Measurements from ENCODE around the gene TRA2A.

The TRA2A gene

DNA sequence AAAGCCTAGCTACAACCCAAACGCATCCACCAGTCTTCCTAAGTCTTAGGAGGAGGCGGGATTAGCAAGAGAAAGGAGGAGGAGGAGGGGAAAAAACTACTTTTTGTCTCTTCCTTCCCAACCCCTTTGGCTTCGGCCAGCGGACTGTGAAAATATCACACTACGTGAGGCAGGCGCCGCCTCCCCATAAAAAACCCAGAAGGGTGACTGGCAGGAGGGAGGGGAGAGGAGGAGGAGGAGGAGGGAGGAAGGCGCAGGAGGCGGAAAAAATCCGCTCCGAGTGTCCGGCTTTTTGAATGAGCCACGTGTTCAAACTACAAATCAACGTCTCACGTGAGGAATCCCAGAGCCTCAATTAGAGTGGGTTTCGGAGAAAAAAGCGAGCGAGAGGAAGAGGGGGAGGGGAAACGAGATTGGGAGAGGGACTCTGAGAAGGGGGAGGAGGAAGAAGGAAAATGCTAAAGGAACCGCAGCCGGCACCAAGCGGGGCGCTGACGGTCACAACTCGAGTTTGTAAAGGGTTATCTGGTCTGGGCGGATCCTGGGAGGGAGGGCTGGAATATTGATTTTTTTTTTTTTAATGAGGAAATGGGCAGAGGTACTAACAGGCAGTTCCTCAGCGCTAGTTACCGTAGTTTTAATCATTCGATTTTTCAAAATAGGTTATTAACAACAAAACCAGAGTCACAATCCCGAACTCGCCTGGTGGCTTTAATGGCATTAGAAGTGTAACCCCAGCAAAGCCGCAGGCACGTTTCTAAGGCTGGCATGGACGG lies 61.3 kb downstream of the TRA2A start, which contains the start of gene IGF2BP3:
Gene IGF2BP3, minus strand, starts transcription at position 162 of the 776 bp plus-strand sequence. CDS start 381 bp downstream, outside the sequence.
- 0 out of 2 replicates have a peak, but pooled peaks cover 7% of the 10 kb centered on the region for H3K36me3 ChIP-seq (ENCODE audit: insufficient read depth, low read length)
- peak; percentile 98 for DNase-seq (ENCODE audit: low read depth, low spot score)
- peak within 1 kb of the TSS; percentile 97 for H3K27ac ChIP-seq
- no peak for TF ChIP-seq EZH2 (IDR thresholded peaks at IDR 0.05)
- TF ChIP-seq FOXP2 (optimal IDR thresholded peaks at IDR 0.05; ENCODE audit: control extremely low read depth, extremely low read length, insufficient read depth): no peak
- TF ChIP-seq POLR2AphosphoS5 (IDR thresholded peaks at IDR 0.05; ENCODE audit: borderline replicate concordance, low read depth, low read length): peak; percentile 85
- H3K9me3 ChIP-seq (ENCODE audit: low read depth, low read length): no peaks in the 10 kb centered on the region
- peak within 1 kb of the TSS; percentile 85 for H3K4me3 ChIP-seq
- peak within 1 kb of the TSS; percentile 94 for H3K9ac ChIP-seq (ENCODE audit: insufficient read length)

DNA sequence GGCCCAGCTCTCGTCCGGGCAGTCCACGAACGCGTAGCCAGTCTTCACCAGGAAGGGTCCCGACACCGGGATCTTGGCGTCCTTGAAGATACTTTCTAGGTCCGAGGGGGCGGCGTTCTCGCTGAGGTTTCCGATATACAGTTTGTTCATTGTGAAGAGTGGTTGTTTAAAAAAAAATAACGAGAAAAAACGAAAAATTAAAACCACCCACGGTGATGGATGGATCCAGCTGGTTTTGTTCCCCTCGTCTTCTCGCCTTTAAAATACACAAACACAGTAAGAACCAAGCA lies 61.9 kb downstream of the TRA2A start:
- no peak for DNase-seq (ENCODE audit: low read depth, low spot score)
- peaks cover 13% of the 10 kb centered on the region; the same call in 1 of the 2 replicates for H3K36me3 ChIP-seq (ENCODE audit: insufficient read depth, low read length)
- peak overlapping the region; percentile 85 for H3K4me3 ChIP-seq
- TF ChIP-seq FOXP2 (optimal IDR thresholded peaks at IDR 0.05; ENCODE audit: control extremely low read depth, extremely low read length, insufficient read depth): no peak
- no peak for TF ChIP-seq EZH2 (IDR thresholded peaks at IDR 0.05)
- no peak for TF ChIP-seq POLR2AphosphoS5 (IDR thresholded peaks at IDR 0.05; ENCODE audit: borderline replicate concordance, low read depth, low read length)
- peak overlapping the region; percentile 97 for H3K27ac ChIP-seq
- no peaks in the 10 kb centered on the region for H3K9me3 ChIP-seq (ENCODE audit: low read depth, low read length)
- peak overlapping the region; percentile 94 for H3K9ac ChIP-seq (ENCODE audit: insufficient read length)

DNA sequence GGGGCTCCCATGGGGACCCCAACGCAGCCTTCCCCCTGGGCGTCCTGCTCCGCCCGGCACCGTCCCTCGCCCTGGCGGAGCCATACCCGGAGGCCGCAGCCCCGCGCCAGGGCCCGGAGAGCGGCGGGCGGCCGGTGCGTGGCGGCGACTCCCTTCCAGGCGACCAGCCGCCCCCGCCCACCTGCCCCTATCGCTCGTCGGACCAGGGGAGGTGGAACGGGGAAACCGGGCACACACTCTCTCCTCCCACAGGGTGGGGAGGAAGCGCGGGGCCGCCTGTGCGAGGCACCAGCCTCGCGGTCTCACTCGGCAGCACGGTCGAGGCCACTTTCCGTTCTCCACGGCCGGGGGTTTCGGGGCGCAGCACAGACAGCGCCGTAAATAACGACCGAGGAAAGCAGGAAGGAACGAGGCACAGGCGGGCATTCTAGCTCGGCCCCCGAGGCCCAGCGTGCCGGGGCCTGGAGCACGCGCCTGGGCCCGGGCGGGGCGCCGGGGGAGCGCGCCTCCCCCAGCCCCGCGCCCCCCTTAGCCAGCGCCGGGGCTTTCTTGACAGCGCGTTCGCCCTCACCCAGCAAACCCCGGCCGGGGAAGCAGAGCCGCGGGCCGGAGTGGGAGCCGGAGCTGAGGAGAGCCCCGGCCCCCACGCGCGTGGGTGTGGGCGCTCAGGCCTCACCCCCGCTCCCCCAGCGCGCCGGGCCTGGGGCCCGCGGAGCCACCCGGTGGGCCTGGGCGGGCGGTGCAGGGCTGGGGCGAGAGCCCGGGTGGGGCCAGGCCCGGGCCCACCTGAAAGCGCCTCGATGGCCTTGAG lies 62.4 kb downstream of the TRA2A start:
- DNase-seq (ENCODE audit: low read depth, low spot score): no peak
- Histone ChIP-seq H3K9me3 (ENCODE audit: low read depth, low read length) (no peaks in the 10 kb centered on the region), H3K9ac (ENCODE audit: insufficient read length) (peak overlapping the region; percentile 94), H3K4me3 (peak overlapping the region; percentile 85), H3K27ac (peak overlapping the region; percentile 97), H3K36me3 (ENCODE audit: insufficient read depth, low read length) (peaks cover 15% of the 10 kb centered on the region; the same call in 1 of the 2 replicates)
- TF ChIP-seq POLR2AphosphoS5 (IDR thresholded peaks at IDR 0.05; ENCODE audit: borderline replicate concordance, low read depth, low read length) (no peak), EZH2 (IDR thresholded peaks at IDR 0.05) (no peak), FOXP2 (optimal IDR thresholded peaks at IDR 0.05; ENCODE audit: control extremely low read depth, extremely low read length, insufficient read depth) (no peak)

- Histone ChIP-seq H3K36me3 (ENCODE audit: insufficient read depth, low read length) (peaks cover 22% of the 10 kb centered on the region), H3K9ac (ENCODE audit: insufficient read length) (peak overlapping the region; percentile 94), H3K4me3 (peak overlapping the region; percentile 85), H3K27ac (peak overlapping the region; percentile 97), H3K9me3 (ENCODE audit: low read depth, low read length) (no peaks in the 10 kb centered on the region)
- TF ChIP-seq POLR2AphosphoS5 (IDR thresholded peaks at IDR 0.05; ENCODE audit: borderline replicate concordance, low read depth, low read length): no peak; the same call in 1 of the 2 replicates
- TF ChIP-seq EZH2 (IDR thresholded peaks at IDR 0.05): no peak
- TF ChIP-seq FOXP2 (optimal IDR thresholded peaks at IDR 0.05; ENCODE audit: control extremely low read depth, extremely low read length, insufficient read depth): no peak
- no peak for DNase-seq (ENCODE audit: low read depth, low spot score)
Observed at GRCh38 chr7:23468526-23469149, 63.1 kb downstream of the TRA2A start.

- DNase-seq (ENCODE audit: low read depth, low spot score): no peak
- Histone ChIP-seq H3K36me3 (ENCODE audit: insufficient read depth, low read length) (peaks cover 29% of the 10 kb centered on the region), H3K9ac (ENCODE audit: insufficient read length) (peak overlapping the region; percentile 94), H3K9me3 (ENCODE audit: low read depth, low read length) (no peaks in the 10 kb centered on the region), H3K27ac (peak overlapping the region; percentile 57), H3K4me3 (peak overlapping the region; percentile 85)
- TF ChIP-seq POLR2AphosphoS5 (IDR thresholded peaks at IDR 0.05; ENCODE audit: borderline replicate concordance, low read depth, low read length): no peak
- no peak for TF ChIP-seq FOXP2 (optimal IDR thresholded peaks at IDR 0.05; ENCODE audit: control extremely low read depth, extremely low read length, insufficient read depth)
- TF ChIP-seq EZH2 (IDR thresholded peaks at IDR 0.05): no peak
Observed at GRCh38 chr7:23467806-23468525, 63.8 kb downstream of the TRA2A start.

GRCh38 chr7:23467291-23467805 lies 64.4 kb downstream of the TRA2A start:
- DNase-seq (ENCODE audit: low read depth, low spot score): no peak
- H3K27ac ChIP-seq: peak overlapping the region; percentile 57
- H3K4me3 ChIP-seq: peak overlapping the region; percentile 85

GRCh38 chr7:23462846-23463245 lies 68.9 kb downstream of the TRA2A start:
- Histone ChIP-seq H3K4me3 (no peak overlapping the region), H3K27ac (no peak overlapping the region), H3K9ac (ENCODE audit: insufficient read length) (no peak overlapping the region), H3K36me3 (ENCODE audit: insufficient read depth, low read length) (peaks cover 73% of the 10 kb centered on the region), H3K9me3 (ENCODE audit: low read depth, low read length) (no peaks in the 10 kb centered on the region)
- no peak for TF ChIP-seq EZH2 (IDR thresholded peaks at IDR 0.05)
- TF ChIP-seq FOXP2 (optimal IDR thresholded peaks at IDR 0.05; ENCODE audit: control extremely low read depth, extremely low read length, insufficient read depth): no peak
- TF ChIP-seq POLR2AphosphoS5 (IDR thresholded peaks at IDR 0.05; ENCODE audit: borderline replicate concordance, low read depth, low read length): no peak
- no peak for DNase-seq (ENCODE audit: low read depth, low spot score)

More at GRCh38 chr7:23467291-23467805, 64.4 kb downstream of the TRA2A start:
- peak overlapping the region; percentile 94 for H3K9ac ChIP-seq (ENCODE audit: insufficient read length)
- TF ChIP-seq FOXP2 (optimal IDR thresholded peaks at IDR 0.05; ENCODE audit: control extremely low read depth, extremely low read length, insufficient read depth) (no peak), EZH2 (IDR thresholded peaks at IDR 0.05) (no peak), POLR2AphosphoS5 (IDR thresholded peaks at IDR 0.05; ENCODE audit: borderline replicate concordance, low read depth, low read length) (no peak)
- H3K36me3 ChIP-seq (ENCODE audit: insufficient read depth, low read length): peaks cover 34% of the 10 kb centered on the region
- H3K9me3 ChIP-seq (ENCODE audit: low read depth, low read length): no peaks in the 10 kb centered on the region
